Brain microvascular endothelial cell (primary cell): Measurements from ENCODE around the gene UBXN4.
"Not testable (repeated sequence)": the region's sequence is repeated elsewhere in the genome, so short reads cannot be mapped to it uniquely, and the experiment has no call there.

ENCODE experiments used
- DNase-seq: peaks from one replicate; pipeline ENCODE4 v3.0.0-alpha.2; 2020
- H3K27ac ChIP-seq: fragments of 250-450 bp; sonication (Bioruptor Pico); 2 replicates; pipeline ENCODE4 v1.5.1; 2020; ENCODE audit warnings: mild to moderate bottlenecking, moderate library complexity
- H3K27me3 ChIP-seq: fragments of 250-450 bp; sonication (Bioruptor Pico); replicated peaks from 2 replicates; pipeline ENCODE4 v1.5.1; 2020; ENCODE audit warnings: mild to moderate bottlenecking
- H3K36me3 ChIP-seq: fragments of 250-450 bp; sonication (Bioruptor Pico); replicated peaks from 2 replicates; pipeline ENCODE4 v1.5.1; 2020; ENCODE audit warnings: mild to moderate bottlenecking
- H3K4me3 ChIP-seq: 2 replicates; pipeline ENCODE4 v1.5.1; 2011; ENCODE audit warnings: low read depth, mild to moderate bottlenecking, control low read depth, low read length, moderate library complexity
- CTCF ChIP-seq: IDR thresholded peaks from 2 replicates; pipeline ENCODE4 v1.5.1; 2011; ENCODE audit warnings: low read depth, mild to moderate bottlenecking, moderate library complexity, low read length, control low read depth, inconsistent platforms; ENCODE audit errors: missing control alignments
- in situ Hi-C: cut with HindIII; loops from 2 replicates; pipeline ENCODE4 v1.10.0; 2017; ENCODE audit warnings: low sequenced_read_pairs, low pct_ligation_motif_present

The UBXN4 gene

GRCh38 chr2:135795641-135796040 lies 54.0 kb downstream of the UBXN4 start:
- H3K4me3 ChIP-seq, H3K36me3 ChIP-seq, H3K27me3 ChIP-seq, DNase-seq, H3K27ac ChIP-seq, in situ Hi-C loops: not testable (repeated sequence)
- peak; percentile 19 for TF ChIP-seq CTCF

- Histone ChIP-seq H3K36me3 (no peaks in the 10 kb centered on the region), H3K4me3 (no peak overlapping the region), H3K27ac (no peak overlapping the region), H3K27me3 (no peaks in the 10 kb centered on the region)
- no peak for TF ChIP-seq CTCF
- DNase-seq = no peak
- in situ Hi-C loops = no loop called here
These were observed 55.0 kb downstream of the UBXN4 start for GRCh38 chr2:135796606-135797005.

GRCh38 chr2:135797497-135798274 lies 56.0 kb downstream of the UBXN4 start:
- Histone ChIP-seq H3K27ac (no peak overlapping the region), H3K36me3 (no peaks in the 10 kb centered on the region), H3K27me3 (no peaks in the 10 kb centered on the region), H3K4me3 (no peak overlapping the region)
- peak; percentile 77 for DNase-seq
- peak; percentile 97 for TF ChIP-seq CTCF
- in situ Hi-C loops = no loop called here

GRCh38 chr2:135798275-135798705 lies 56.6 kb downstream of the UBXN4 start:
- no peak overlapping the region for H3K27ac ChIP-seq
- no peak for DNase-seq
- TF ChIP-seq CTCF = no peak
- H3K4me3 ChIP-seq = no peak overlapping the region
- in situ Hi-C loops = no loop called here
- no peaks in the 10 kb centered on the region for H3K27me3 ChIP-seq
- no peaks in the 10 kb centered on the region for H3K36me3 ChIP-seq

GRCh38 chr2:135798762-135799161 lies 57.1 kb downstream of the UBXN4 start:
- H3K36me3 ChIP-seq = no peaks in the 10 kb centered on the region
- peak; percentile 33 for TF ChIP-seq CTCF
- H3K4me3 ChIP-seq = no peak overlapping the region
- no peak overlapping the region for H3K27ac ChIP-seq
- DNase-seq = peak; percentile 36
- in situ Hi-C loops = no loop called here
- H3K27me3 ChIP-seq = no peaks in the 10 kb centered on the region

GRCh38 chr2:135799738-135800137 lies 58.1 kb downstream of the UBXN4 start:
- in situ Hi-C loops = no loop called here

More at GRCh38 chr2:135799738-135800137, 58.1 kb downstream of the UBXN4 start:
- H3K36me3 ChIP-seq = no peaks in the 10 kb centered on the region
- H3K27me3 ChIP-seq = no peaks in the 10 kb centered on the region
- DNase-seq = no peak
- no peak overlapping the region for H3K27ac ChIP-seq
- H3K4me3 ChIP-seq = no peak overlapping the region
- peak; percentile 24 for TF ChIP-seq CTCF
